Right lobe of liver (tissue), 6 donors: ENCODE results near the gene PAX2. TPM values are rescaled to one million over a fixed set of nuclear protein-coding genes. Genes with fewer than 3 reads are reported as not detected.
A peak's percentile ranks its signal among the peaks of the same experiment; 100 is the strongest.

Experiments
- ATAC-seq, 4 donors: fragments of 200-7000 bp; cut with Tn5 transposase; one replicate each; pipeline ENCODE4 v1.9.1; 2020; ENCODE audit warnings: mild to moderate bottlenecking in 4 of 4, moderate library complexity in 4 of 4
- DNase-seq, 3 donors: peaks; one replicate each; pipeline ENCODE4 v3.0.0-alpha.2; 2020
- H3K27ac ChIP-seq, 3 donors: fragments of 200-600 bp; one replicate each; pipeline ENCODE4 v1.8.0; 2022
- H3K27me3 ChIP-seq, 2 donors: fragments of 200-600 bp; one replicate each; pipeline ENCODE4 v1.8.0; 2022
- H3K36me3 ChIP-seq, 4 donors: fragments of 200-600 bp; sonication (generic) in 1 of 4; one replicate each; pipeline versions ENCODE4 v1.5.1 to v1.8.0; 2017 to 2022; ENCODE audit warnings: control low read depth in 1 of 4
- H3K4me1 ChIP-seq, 4 donors: fragments of 200-600 bp; sonication (generic) in 1 of 4; one replicate each; pipeline versions ENCODE4 v1.5.1 to v1.8.0; 2017 to 2022; ENCODE audit warnings: control low read depth in 1 of 4
- H3K4me3 ChIP-seq, 3 donors: fragments of 200-600 bp; one replicate each; pipeline ENCODE4 v1.8.0; 2022
- H3K9me3 ChIP-seq, 4 donors: fragments of 200-600 bp; sonication (generic) in 1 of 4; one replicate each; pipeline versions ENCODE4 v1.5.1 to v1.8.0; 2017 to 2022; ENCODE audit warnings: control low read depth in 1 of 4
- POLR2A ChIP-seq: fragments of 450-650 bp; IDR thresholded peaks from one replicate; pipeline ENCODE4 v1.6.1; 2017; ENCODE audit warnings: antibody characterized with exemption, mild to moderate bottlenecking
- WGBS: methylation state at CpG from one replicate; pipeline ENCODE4 v1.1.6; 2018; ENCODE audit warnings: low coverage, low lambda C conversion rate; ENCODE audit not compliant: insufficient coverage; ENCODE audit errors: missing lambda C conversion rate; 5-methylcytosine and 5-hydroxymethylcytosine counted together
- intact Hi-C, 2 donors: fragments of 100-400 bp; cut with DNase I; formaldehyde crosslinking; loops; one replicate each; pipeline versions ENCODE4 v1.11.2 to v1.14.1; 2022
- total RNA-seq, 6 experiments: library from RNA; depleted of rRNA in 2 of 6; stranded (reverse); fragments of >200 nt in 2 of 6; fragmentation: NEBNext Ultra II Directional in 3 of 6; extraction: Animal tissue kit (Norgen Biotek cat#: 25700) in 3 of 6; gene quantifications; one replicate each; pipeline versions ENCODE4 v1.1.0 to v1.2.4, GENCODE V29; 2016 to 2023
- TF ChIP-seq, protein P1 (sequence below), 4 donors: fragments of 200-600 bp in 3 of 4; fragments of 450-650 bp in 1 of 4; IDR thresholded peaks; one replicate each; pipeline versions ENCODE4 v1.5.1 to v1.8.0; 2016 to 2022; ENCODE audit warnings: antibody characterized with exemption in 4 of 4, mild to moderate bottlenecking in 2 of 4
- donor health status: DM: no; HTN: yes; CAD: no.
- donor health status: DM: no; HTN: no; CAD: no.
- donor health status: DM: no; HTN: no; CAD: no.
- donor health status: DM: no; HTN: yes; CAD: no.
- donor health status: DM: no; HTN: yes; CAD: no.

Gene PAX2
- total RNA-seq, 6 experiments from 2014 or later, result 0.24 TPM; not detected in 5

DNA sequence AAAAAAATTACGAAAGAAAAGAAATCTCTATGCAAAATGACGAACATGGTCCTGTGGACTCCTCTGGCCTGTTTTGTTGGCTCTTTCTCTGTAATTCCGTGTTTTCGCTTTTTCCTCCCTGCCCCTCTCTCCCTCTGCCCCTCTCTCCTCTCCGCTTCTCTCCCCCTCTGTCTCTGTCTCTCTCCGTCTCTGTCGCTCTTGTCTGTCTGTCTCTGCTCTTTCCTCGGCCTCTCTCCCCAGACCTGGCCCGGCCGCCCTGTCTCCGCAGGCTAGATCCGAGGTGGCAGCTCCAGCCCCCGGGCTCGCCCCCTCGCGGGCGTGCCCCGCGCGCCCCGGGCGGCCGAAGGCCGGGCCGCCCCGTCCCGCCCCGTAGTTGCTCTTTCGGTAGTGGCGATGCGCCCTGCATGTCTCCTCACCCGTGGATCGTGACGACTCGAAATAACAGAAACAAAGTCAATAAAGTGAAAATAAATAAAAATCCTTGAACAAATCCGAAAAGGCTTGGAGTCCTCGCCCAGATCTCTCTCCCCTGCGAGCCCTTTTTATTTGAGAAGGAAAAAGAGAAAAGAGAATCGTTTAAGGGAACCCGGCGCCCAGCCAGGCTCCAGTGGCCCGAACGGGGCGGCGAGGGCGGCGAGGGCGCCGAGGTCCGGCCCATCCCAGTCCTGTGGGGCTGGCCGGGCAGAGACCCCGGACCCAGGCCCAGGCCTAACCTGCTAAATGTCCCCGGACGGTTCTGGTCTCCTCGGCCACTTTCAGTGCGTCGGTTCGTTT, 83.9 kb downstream of the PAX2 start:
- 4% methylated on average over 56 of the region's 58 CpGs for WGBS

DNA sequence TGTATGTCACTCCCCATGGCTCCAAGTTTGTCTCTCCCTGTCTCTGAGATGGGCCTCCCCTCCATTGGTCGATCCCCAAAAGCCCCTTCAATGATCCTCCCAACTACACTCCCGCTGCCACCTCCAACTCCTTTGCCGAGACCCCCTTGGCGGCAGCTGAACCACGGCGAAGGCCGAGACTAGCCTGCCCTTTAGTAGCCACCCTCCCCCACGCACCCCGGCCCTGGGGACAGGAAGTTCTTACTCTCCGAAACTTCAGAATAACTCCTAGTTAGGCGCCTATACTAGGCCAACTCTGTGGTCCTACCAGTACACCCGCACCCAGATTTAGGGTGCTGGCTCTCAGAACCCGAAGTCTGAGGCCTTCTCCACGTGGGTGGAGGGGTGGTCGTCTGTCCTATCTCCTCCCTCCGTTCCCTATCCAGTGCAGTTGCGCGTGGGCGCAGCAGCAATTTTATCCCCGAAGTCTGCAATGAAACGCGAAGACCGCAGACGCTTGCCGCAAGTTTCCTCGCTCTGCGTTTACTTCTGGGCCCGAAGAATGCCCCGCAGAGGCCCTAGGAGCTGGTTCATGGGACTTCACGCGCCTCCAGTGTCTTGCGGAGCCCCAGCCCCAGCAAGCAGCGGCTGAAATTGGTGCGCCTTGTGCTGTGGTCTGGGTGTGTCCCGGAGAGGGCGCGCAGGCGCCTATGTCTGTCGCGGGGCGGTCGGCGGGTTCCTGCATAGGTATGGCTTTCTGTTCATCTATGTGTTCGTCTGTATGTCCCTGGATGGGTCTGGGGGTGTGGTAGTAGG, 84.7 kb downstream of the PAX2 start:
- TF ChIP-seq, protein P1, sequence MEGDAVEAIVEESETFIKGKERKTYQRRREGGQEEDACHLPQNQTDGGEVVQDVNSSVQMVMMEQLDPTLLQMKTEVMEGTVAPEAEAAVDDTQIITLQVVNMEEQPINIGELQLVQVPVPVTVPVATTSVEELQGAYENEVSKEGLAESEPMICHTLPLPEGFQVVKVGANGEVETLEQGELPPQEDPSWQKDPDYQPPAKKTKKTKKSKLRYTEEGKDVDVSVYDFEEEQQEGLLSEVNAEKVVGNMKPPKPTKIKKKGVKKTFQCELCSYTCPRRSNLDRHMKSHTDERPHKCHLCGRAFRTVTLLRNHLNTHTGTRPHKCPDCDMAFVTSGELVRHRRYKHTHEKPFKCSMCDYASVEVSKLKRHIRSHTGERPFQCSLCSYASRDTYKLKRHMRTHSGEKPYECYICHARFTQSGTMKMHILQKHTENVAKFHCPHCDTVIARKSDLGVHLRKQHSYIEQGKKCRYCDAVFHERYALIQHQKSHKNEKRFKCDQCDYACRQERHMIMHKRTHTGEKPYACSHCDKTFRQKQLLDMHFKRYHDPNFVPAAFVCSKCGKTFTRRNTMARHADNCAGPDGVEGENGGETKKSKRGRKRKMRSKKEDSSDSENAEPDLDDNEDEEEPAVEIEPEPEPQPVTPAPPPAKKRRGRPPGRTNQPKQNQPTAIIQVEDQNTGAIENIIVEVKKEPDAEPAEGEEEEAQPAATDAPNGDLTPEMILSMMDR (IDR thresholded peaks at IDR 0.05), result no peak
- no peak for TF ChIP-seq POLR2A
- WGBS, result 10% methylated on average over 19 of the region's 44 CpGs
- Histone ChIP-seq H3K9me3 (no peaks in the 10 kb centered on the region), H3K4me3 (no peak overlapping the region), H3K36me3 (no peaks in the 10 kb centered on the region), H3K4me1 (peaks cover 0 to 31% (median 9%) of the 10 kb centered on the region in 4 donors), H3K27ac (no peak overlapping the region), H3K27me3 (peaks cover 18 to 37% of the 10 kb centered on the region in 2 donors)
- DNase-seq (no peak), ATAC-seq (no peak)
- intact Hi-C loops, result no loop called here

More for the DNA sequence above, 83.9 kb downstream of the PAX2 start:
- Histone ChIP-seq H3K9me3 (no peaks in the 10 kb centered on the region), H3K27me3 (peaks cover 18 to 37% of the 10 kb centered on the region in 2 donors), H3K36me3 (no peaks in the 10 kb centered on the region), H3K27ac (no peak overlapping the region), H3K4me1 (peaks cover 0 to 31% (median 9%) of the 10 kb centered on the region in 4 donors), H3K4me3 (peak overlapping the region in 1 of 3 donors; percentile 10)
- intact Hi-C loops, result no loop called here
- no peak for DNase-seq
- TF ChIP-seq, protein P1 (IDR thresholded peaks at IDR 0.05), result no peak
- no peak for TF ChIP-seq POLR2A
- ATAC-seq, result peak in 1 of 4 donors; percentile 16

DNA sequence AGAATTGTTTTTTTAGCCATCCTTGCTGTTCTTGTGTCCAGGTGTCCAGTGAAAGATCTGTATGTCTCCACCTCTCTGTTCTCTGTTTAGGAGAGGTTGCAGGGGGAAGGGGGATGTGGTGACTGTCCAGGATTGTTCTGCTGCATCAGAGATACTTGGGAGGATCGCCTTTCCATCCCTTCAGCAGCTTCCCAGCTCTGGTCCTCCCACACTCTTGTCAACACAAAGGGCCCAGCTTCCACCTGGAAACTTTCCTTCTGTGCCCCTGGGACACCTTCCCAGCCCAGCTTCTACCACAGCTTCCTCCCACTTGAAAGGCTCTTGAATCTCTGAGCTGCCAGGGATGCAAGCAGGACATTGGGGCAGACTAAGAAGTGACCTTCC, 85.3 kb downstream of the PAX2 start:
- DNase-seq, result no peak
- H3K4me1 ChIP-seq, result peaks cover 0 to 31% (median 9%) of the 10 kb centered on the region in 4 donors
- WGBS, result 14% methylated on average over 1 of the region's 1 CpG
- TF ChIP-seq, protein P1 (IDR thresholded peaks at IDR 0.05), result no peak
- no peak for TF ChIP-seq POLR2A
- peaks cover 18 to 37% of the 10 kb centered on the region in 2 donors for H3K27me3 ChIP-seq
- no peak for ATAC-seq
- H3K36me3 ChIP-seq, result no peaks in the 10 kb centered on the region
- H3K4me3 ChIP-seq, result no peak overlapping the region
- H3K9me3 ChIP-seq, result no peaks in the 10 kb centered on the region
- no peak overlapping the region for H3K27ac ChIP-seq
- intact Hi-C loops, result no loop called here

DNA sequence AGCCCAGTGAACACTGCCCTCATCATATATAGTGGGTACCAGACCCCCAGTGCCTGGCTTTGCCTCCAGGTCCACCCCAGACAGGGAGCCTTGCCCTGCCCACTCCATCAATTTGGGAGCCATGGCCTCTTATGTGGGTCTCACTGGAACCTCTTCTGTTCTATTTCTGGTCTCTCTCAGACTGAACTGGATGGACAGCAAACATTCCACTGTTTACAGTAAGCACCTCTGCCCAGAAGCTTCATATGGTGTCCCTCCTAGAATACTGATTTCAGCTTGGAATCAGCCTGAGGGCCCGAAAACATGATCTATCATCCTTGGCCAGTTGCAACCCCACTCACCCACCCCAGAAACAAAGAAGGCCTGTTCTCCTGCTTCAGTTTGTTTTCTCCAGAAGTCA, 86.4 kb downstream of the PAX2 start:
- no peaks in the 10 kb centered on the region for H3K36me3 ChIP-seq
- H3K4me3 ChIP-seq, result no peak overlapping the region
- H3K4me1 ChIP-seq, result peaks cover 0 to 28% (median 9%) of the 10 kb centered on the region in 4 donors
- DNase-seq, result no peak
- no peak for ATAC-seq
- 38% methylated on average over 1 of the region's 1 CpG for WGBS
- no peaks in the 10 kb centered on the region for H3K9me3 ChIP-seq
- H3K27ac ChIP-seq, result no peak overlapping the region
- intact Hi-C loops, result no loop called here
- H3K27me3 ChIP-seq, result peaks cover 17 to 36% of the 10 kb centered on the region in 2 donors
- TF ChIP-seq POLR2A, result no peak
- TF ChIP-seq, protein P1 (IDR thresholded peaks at IDR 0.05), result no peak
